HG03469 (cell line): Measurements from ENCODE around the gene LSM2.

ENCODE experiments used
- ATAC-seq: cut with Tn5 transposase; IDR thresholded peaks from one replicate; pipeline ENCODE4 v1.9.1; 2021; ENCODE audit warnings: mild to moderate bottlenecking, moderate library complexity, moderate number of reproducible peaks; ENCODE audit not compliant: unreplicated experiment

The LSM2 gene

GRCh38 chr6:31752739-31753319 lies 53.9 kb downstream of the LSM2 start:
- ATAC-seq, result no peak

DNA sequence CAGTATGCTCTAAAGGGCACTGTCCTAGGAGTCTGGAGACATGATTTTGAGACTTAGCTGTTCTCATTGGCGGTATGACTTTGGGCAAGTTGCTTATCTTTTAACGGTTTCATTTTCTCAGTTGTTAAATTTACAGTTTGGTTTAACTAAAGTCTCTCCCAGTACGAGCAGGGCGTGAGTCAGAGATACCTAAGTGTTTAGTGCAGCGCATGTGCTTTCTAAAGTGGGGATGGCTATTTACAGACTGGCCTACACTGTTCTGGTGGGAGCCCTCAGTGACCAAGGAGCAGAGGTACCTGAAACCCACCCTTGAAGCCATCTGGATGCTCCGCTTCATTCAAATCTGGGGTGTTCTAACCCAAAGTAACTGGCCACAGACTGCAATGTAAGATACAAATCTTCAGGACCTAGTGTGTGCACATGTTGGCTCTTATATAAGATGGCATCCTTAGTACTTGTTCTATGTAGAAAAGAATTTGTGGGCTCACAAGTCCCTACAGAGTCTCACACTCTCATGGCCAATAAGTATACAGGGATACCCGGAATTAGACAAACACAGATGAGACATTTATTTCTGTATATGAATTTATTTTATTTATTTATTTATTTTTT lies 56.2 kb downstream of the LSM2 start:
- no peak for ATAC-seq

- no peak for ATAC-seq
These were observed 57.3 kb downstream of the LSM2 start for GRCh38 chr6:31749301-31750036.
